Mesenchymal stem cell (in vitro differentiated cells and primary cell): ENCODE data around the gene RFTN1.

Experiments used
- DNase-seq: peaks from one replicate; pipeline ENCODE4 v3.0.0-alpha.2; 2013
- H2AFZ ChIP-seq: one replicate; pipeline ENCODE4 v1.6.1; 2013; ENCODE audit warnings: low read depth, mild to moderate bottlenecking, control low read depth, inconsistent platforms, low read length, moderate library complexity
- H2AK5ac ChIP-seq: 2 replicates; pipeline ENCODE4 v1.6.1; 2013; ENCODE audit warnings: low read length, moderate library complexity, mild to moderate bottlenecking, inconsistent platforms; ENCODE audit not compliant: severe bottlenecking
- H2BK120ac ChIP-seq: one replicate; pipeline ENCODE4 v1.6.1; 2013; ENCODE audit warnings: low read depth, mild to moderate bottlenecking, inconsistent platforms, low read length, moderate library complexity
- H2BK12ac ChIP-seq, 2 experiments: one replicate each; pipeline ENCODE4 v1.6.1; 2013; ENCODE audit warnings: inconsistent platforms in 2 of 2, low read length in 2 of 2, mild to moderate bottlenecking in 2 of 2, moderate library complexity in 2 of 2, control low read depth in 1 of 2
- H2BK15ac ChIP-seq: one replicate; pipeline ENCODE4 v1.6.1; 2013; ENCODE audit warnings: mild to moderate bottlenecking, low read depth, inconsistent platforms; ENCODE audit not compliant: poor library complexity, severe bottlenecking
- H2BK5ac ChIP-seq: 2 replicates; pipeline ENCODE4 v1.6.1; 2013; ENCODE audit warnings: low read depth, mild to moderate bottlenecking, low read length, control low read depth, inconsistent platforms; ENCODE audit not compliant: poor library complexity, severe bottlenecking
- H3K14ac ChIP-seq, 2 experiments: one replicate each; pipeline ENCODE4 v1.6.1; 2013; ENCODE audit warnings: inconsistent platforms in 2 of 2, low read length in 2 of 2, control low read depth in 1 of 2, mild to moderate bottlenecking in 1 of 2, moderate library complexity in 1 of 2
- H3K18ac ChIP-seq, 2 experiments: one replicate each; pipeline ENCODE4 v1.6.1; 2013; ENCODE audit warnings: inconsistent platforms in 2 of 2, low read length in 2 of 2, control low read depth in 1 of 2, low read depth in 1 of 2, mild to moderate bottlenecking in 1 of 2
- H3K23ac ChIP-seq, 2 experiments: one replicate each; pipeline ENCODE4 v1.6.1; 2013; ENCODE audit warnings: inconsistent platforms in 2 of 2, low read length in 2 of 2, mild to moderate bottlenecking in 2 of 2, moderate library complexity in 2 of 2, control low read depth in 1 of 2
- H3K27ac ChIP-seq: 2 replicates; pipeline ENCODE4 v1.5.1; 2013; ENCODE audit warnings: mild to moderate bottlenecking, moderate library complexity, low read length, control low read depth, inconsistent platforms; ENCODE audit not compliant: poor library complexity, severe bottlenecking
- H3K27me3 ChIP-seq, 2 experiments: 2 replicates each; pipeline versions ENCODE4 v1.6.1 to v1.7.0; 2013; ENCODE audit warnings: low read length in 2 of 2, mild to moderate bottlenecking in 2 of 2, moderate library complexity in 2 of 2, control low read depth in 1 of 2, inconsistent platforms in 1 of 2; ENCODE audit not compliant: control insufficient read depth in 1 of 2, insufficient read depth in 1 of 2
- H3K36me3 ChIP-seq, 2 experiments: 2 replicates each; pipeline versions ENCODE4 v1.6.1 to v1.7.0; 2013; ENCODE audit warnings: low read length in 2 of 2, control low read depth in 1 of 2, inconsistent platforms in 1 of 2, low read depth in 1 of 2, mild to moderate bottlenecking in 1 of 2; ENCODE audit not compliant: insufficient read depth in 2 of 2, control insufficient read depth in 1 of 2
- H3K4ac ChIP-seq, 2 experiments: one replicate each; pipeline ENCODE4 v1.6.1; 2013; ENCODE audit warnings: inconsistent platforms in 2 of 2, low read length in 2 of 2, mild to moderate bottlenecking in 2 of 2, moderate library complexity in 2 of 2, control low read depth in 1 of 2, low read depth in 1 of 2
- H3K4me1 ChIP-seq: 2 replicates; pipeline ENCODE4 v1.6.1; 2013; ENCODE audit warnings: low read depth, low read length, control low read depth; ENCODE audit not compliant: control insufficient read depth, insufficient read depth
- H3K4me2 ChIP-seq: 2 replicates; pipeline ENCODE4 v1.6.1; 2013; ENCODE audit warnings: low read length, mild to moderate bottlenecking, inconsistent platforms; ENCODE audit not compliant: poor library complexity, severe bottlenecking
- H3K4me3 ChIP-seq, 2 experiments: 2 replicates each; pipeline versions ENCODE4 v1.5.1 to v1.7.0; 2013; ENCODE audit warnings: low read length in 2 of 2, mild to moderate bottlenecking in 2 of 2, control low read depth in 1 of 2, low read depth in 1 of 2; ENCODE audit not compliant: insufficient read depth in 1 of 2
- H3K79me1 ChIP-seq: replicated peaks from 2 replicates; pipeline ENCODE4 v1.6.1; 2013; ENCODE audit warnings: mild to moderate bottlenecking, control low read depth, low read length, inconsistent platforms; ENCODE audit not compliant: poor library complexity, severe bottlenecking
- H3K9ac ChIP-seq: 2 replicates; pipeline ENCODE4 v1.7.0; 2013; ENCODE audit warnings: mild to moderate bottlenecking, low read length, moderate library complexity
- H3K9me3 ChIP-seq: 2 replicates; pipeline ENCODE4 v1.7.0; 2013; ENCODE audit warnings: mild to moderate bottlenecking, low read length; ENCODE audit not compliant: control insufficient read depth
- H4K8ac ChIP-seq: one replicate; pipeline ENCODE4 v1.6.1; 2013; ENCODE audit warnings: inconsistent platforms, mild to moderate bottlenecking, low read length, moderate library complexity
- H4K91ac ChIP-seq: one replicate; pipeline ENCODE4 v1.6.1; 2013; ENCODE audit warnings: mild to moderate bottlenecking, low read length, inconsistent platforms
- WGBS: methylation state at CpG from one replicate; pipeline ENCODE4 v1.1.7; 2013; ENCODE audit warnings: mixed read lengths; 5-methylcytosine and 5-hydroxymethylcytosine counted together

The RFTN1 gene

GRCh38 chr3:16444344-16444743 lies 69.2 kb downstream of the RFTN1 start:
- H3K18ac ChIP-seq: no peak overlapping the region
- no peak overlapping the region for H2BK120ac ChIP-seq
- no peak overlapping the region for H3K23ac ChIP-seq
- peak overlapping the region; percentile 32 for H2AK5ac ChIP-seq
- no peak overlapping the region for H3K27ac ChIP-seq
- H3K36me3 ChIP-seq: peaks cover 0 to 3% of the 10 kb centered on the region in 2 experiments
- no peak overlapping the region for H2BK15ac ChIP-seq
- H3K9me3 ChIP-seq: no peaks in the 10 kb centered on the region
- peaks cover 22% of the 10 kb centered on the region for H3K79me1 ChIP-seq
- 100% methylated on average over 1 of the region's 6 CpGs for WGBS
- H3K14ac ChIP-seq: no peak overlapping the region
- no peak overlapping the region for H2AFZ ChIP-seq
- H3K4me1 ChIP-seq: peaks cover 2% of the 10 kb centered on the region
- no peak overlapping the region for H4K91ac ChIP-seq
- no peak overlapping the region for H2BK12ac ChIP-seq
- no peak overlapping the region for H2BK5ac ChIP-seq
- H3K9ac ChIP-seq: no peak overlapping the region
- H3K4me2 ChIP-seq: no peak overlapping the region
- peak overlapping the region; percentile 67 for H4K8ac ChIP-seq
- no peak overlapping the region for H3K4ac ChIP-seq
- no peak overlapping the region for H3K4me3 ChIP-seq
- no peak for DNase-seq
- no peaks in the 10 kb centered on the region for H3K27me3 ChIP-seq

DNA sequence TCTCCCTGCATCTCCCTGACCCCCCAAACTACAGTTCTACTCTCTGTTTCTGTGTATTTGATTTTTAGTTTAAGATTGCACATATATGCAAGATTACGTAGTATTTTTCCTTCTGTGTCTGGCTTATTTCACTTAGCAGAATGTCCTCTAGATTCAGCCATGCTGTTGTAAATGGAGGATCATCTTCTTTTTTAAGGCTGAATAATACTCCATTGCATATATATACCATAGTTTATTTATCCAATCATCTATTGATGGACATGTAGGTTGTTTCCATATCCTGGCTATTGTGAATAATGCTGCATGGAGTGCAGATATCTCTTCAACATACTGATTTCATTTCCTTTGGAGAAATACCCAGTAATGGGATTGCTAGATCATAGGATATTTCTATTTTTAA lies 70.8 kb downstream of the RFTN1 start:
- H3K27me3 ChIP-seq: no peaks in the 10 kb centered on the region
- no peak for DNase-seq
- no peak overlapping the region for H4K8ac ChIP-seq
- H2BK120ac ChIP-seq: no peak overlapping the region
- H3K4me2 ChIP-seq: no peak overlapping the region
- H2AFZ ChIP-seq: no peak overlapping the region
- H3K9me3 ChIP-seq: no peaks in the 10 kb centered on the region
- peaks cover 2% of the 10 kb centered on the region for H3K4me1 ChIP-seq
- no CpG with 5 or more reads among the region's 1 CpG for WGBS
- H3K27ac ChIP-seq: no peak overlapping the region
- no peak overlapping the region for H3K14ac ChIP-seq
- H4K91ac ChIP-seq: no peak overlapping the region
- H3K4me3 ChIP-seq: no peak overlapping the region
- H2BK5ac ChIP-seq: no peak overlapping the region
- H3K18ac ChIP-seq: no peak overlapping the region
- H2AK5ac ChIP-seq: no peak overlapping the region
- H3K36me3 ChIP-seq: peaks cover 0 to 3% of the 10 kb centered on the region in 2 experiments
- no peak overlapping the region for H2BK15ac ChIP-seq
- H3K4ac ChIP-seq: no peak overlapping the region
- H3K23ac ChIP-seq: no peak overlapping the region
- peaks cover 22% of the 10 kb centered on the region for H3K79me1 ChIP-seq
- no peak overlapping the region for H3K9ac ChIP-seq
- no peak overlapping the region for H2BK12ac ChIP-seq

DNA sequence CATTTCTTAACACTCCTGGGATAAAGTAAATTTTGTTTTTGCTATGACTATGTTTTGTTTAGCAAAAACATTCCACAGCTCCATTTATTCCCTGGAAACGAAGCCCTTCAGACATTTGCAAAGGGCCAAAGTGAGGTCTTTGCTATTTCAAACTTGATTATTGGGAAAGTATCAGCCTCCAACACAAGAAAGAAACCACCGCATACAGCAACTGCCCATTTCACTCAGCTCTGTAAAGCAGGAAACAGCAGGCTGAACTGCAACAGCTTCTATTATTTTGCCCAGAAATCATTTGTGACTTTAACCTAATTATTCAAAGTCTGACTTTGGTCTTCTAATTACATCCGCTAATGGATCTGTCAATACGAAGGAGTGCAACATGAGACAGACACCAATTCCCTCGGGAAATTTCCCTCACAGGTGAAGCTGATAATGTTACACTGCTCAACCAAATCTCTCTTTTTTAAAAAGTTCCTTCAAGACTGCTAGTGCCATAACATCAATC lies 72.1 kb downstream of the RFTN1 start:
- Histone ChIP-seq H3K14ac (no peak overlapping the region), H4K8ac (no peak overlapping the region), H3K4me3 (no peak overlapping the region), H2AFZ (no peak overlapping the region), H3K27ac (peak overlapping the region; percentile 5), H3K23ac (no peak overlapping the region), H3K18ac (no peak overlapping the region), H3K4ac (no peak overlapping the region), H2AK5ac (no peak overlapping the region), H3K9ac (peak overlapping the region; percentile 41), H3K27me3 (no peaks in the 10 kb centered on the region), H2BK12ac (no peak overlapping the region), H2BK120ac (no peak overlapping the region), H3K4me2 (no peak overlapping the region), H4K91ac (no peak overlapping the region), H3K9me3 (no peaks in the 10 kb centered on the region), H2BK15ac (no peak overlapping the region), H2BK5ac (no peak overlapping the region), H3K36me3 (peaks cover 0 to 3% of the 10 kb centered on the region in 2 experiments), H3K4me1 (peaks cover 2% of the 10 kb centered on the region), H3K79me1 (peaks cover 24% of the 10 kb centered on the region)
- peak; percentile 73 for DNase-seq
- 42% methylated on average over 5 of the region's 5 CpGs for WGBS

- Histone ChIP-seq H2BK5ac (no peak overlapping the region), H2BK12ac (peak overlapping the region in 1 of 2 experiments; percentile 72), H2AFZ (no peak overlapping the region), H2BK120ac (no peak overlapping the region), H3K4me2 (no peak overlapping the region), H3K4ac (no peak overlapping the region), H3K27me3 (no peaks in the 10 kb centered on the region), H3K4me1 (peaks cover 2% of the 10 kb centered on the region), H2AK5ac (no peak overlapping the region), H3K36me3 (peaks cover 0 to 3% of the 10 kb centered on the region in 2 experiments), H3K9ac (peak overlapping the region; percentile 48), H4K8ac (no peak overlapping the region), H3K18ac (peak overlapping the region in 1 of 2 experiments; percentile 46), H3K4me3 (peak overlapping the region in 1 of 2 experiments; percentile 29), H3K23ac (no peak overlapping the region), H3K9me3 (no peaks in the 10 kb centered on the region), H2BK15ac (no peak overlapping the region), H3K14ac (no peak overlapping the region), H3K79me1 (peaks cover 23% of the 10 kb centered on the region), H4K91ac (peak overlapping the region; percentile 47), H3K27ac (no peak overlapping the region)
- WGBS: 96% methylated on average over 13 of the region's 13 CpGs
- no peak for DNase-seq
Measured at GRCh38 chr3:16439848-16440708, 73.4 kb downstream of the RFTN1 start.
